Measurements from ENCODE around the gene DPY19L2. TPM values are rescaled to one million over a fixed set of nuclear protein-coding genes. Genes with fewer than 3 reads are reported as not detected.
"Not testable (repeated sequence)": the region's sequence is repeated elsewhere in the genome, so short reads cannot be mapped to it uniquely, and the experiment has no call there.

The DPY19L2 gene
- total and polyA plus RNA-seq, 2 of the 4 experiments (the other 2 are of a cell fraction) = 0.90 to 1.6 TPM

DNA sequence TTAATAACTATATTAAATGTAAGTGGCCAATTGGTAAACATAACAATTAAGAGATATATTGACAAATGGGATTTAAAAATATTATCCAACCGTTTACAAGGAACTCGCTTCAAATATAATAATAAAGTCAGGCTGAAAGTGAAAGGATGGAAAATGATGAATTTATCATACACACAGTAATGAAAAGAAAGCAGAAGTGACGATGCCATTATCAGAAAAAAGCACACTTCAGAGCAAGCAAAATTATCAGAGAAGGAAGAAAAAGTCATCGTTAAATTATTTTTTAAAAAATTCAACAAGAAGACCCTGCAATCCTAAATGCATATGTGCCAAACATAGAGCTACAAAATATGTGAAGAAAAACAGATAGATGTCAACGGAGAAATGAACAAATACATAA is 13.8 kb downstream of the DPY19L2 start:
- H2BK120ac ChIP-seq (ENCODE audit: low read depth, low read length); H2BK5ac ChIP-seq (ENCODE audit: low read depth, low read length, poor library complexity, severe bottlenecking); dilution Hi-C loops (cut with HindIII; ENCODE audit: low sequenced_read_pairs, unreplicated experiment); BruUV-seq (replicated peaks); H3K79me1 ChIP-seq (ENCODE audit: low read depth in 1 of 2, low read length in 2 of 2); H3K4me1 ChIP-seq (ENCODE audit: control insufficient read depth, insufficient read depth, low read length); H2AK5ac ChIP-seq (ENCODE audit: low read depth, low read length); H3K36me3 ChIP-seq (ENCODE audit: control insufficient read depth, insufficient read depth, low read length); H2AK9ac ChIP-seq (replicated peaks; ENCODE audit: low read depth, low read length, poor library complexity); H4K20me1 ChIP-seq (ENCODE audit: insufficient read depth, low read length); H2BK15ac ChIP-seq (ENCODE audit: low read depth, low read length); H3K9me1 ChIP-seq (ENCODE audit: insufficient read depth, low read length); H3K27me3 ChIP-seq (ENCODE audit: control insufficient read depth, insufficient read depth, low read length); CTCF ChIA-PET; H3K4me2 ChIP-seq (ENCODE audit: low read depth, low read length); H3K4ac ChIP-seq (ENCODE audit: low read depth, low read length); H3K9me3 ChIP-seq (ENCODE audit: control insufficient read depth, insufficient read depth, low read length); ATAC-seq (ENCODE audit: low read depth); in situ Hi-C loops (cut with MboI; ENCODE audit: low sequenced_read_pairs); intact Hi-C loops (cut with micrococcal nuclease); H4K5ac ChIP-seq (ENCODE audit: low read depth, low read length); H3K14ac ChIP-seq (replicated peaks; ENCODE audit: low read depth, low read length); H3K4me3 ChIP-seq (ENCODE audit: insufficient read depth, low read depth, low read length); H4K91ac ChIP-seq (ENCODE audit: insufficient read depth, low read depth, low read length); H3K23ac ChIP-seq (ENCODE audit: low read depth, low read length); H3K18ac ChIP-seq (ENCODE audit: low read depth, low read length); H3K27ac ChIP-seq (ENCODE audit: insufficient read depth, low read length); H3K56ac ChIP-seq (ENCODE audit: extremely low read depth, insufficient read depth, low read length); H3K9ac ChIP-seq (ENCODE audit: low read depth, low read length); H2AFZ ChIP-seq (replicated peaks; ENCODE audit: low read length, poor library complexity); H2BK20ac ChIP-seq (ENCODE audit: low read depth, low read length); DNase-seq; H4K8ac ChIP-seq (ENCODE audit: low read depth in 2 of 2, low read length in 2 of 2): not testable (repeated sequence)
- POLR2A ChIA-PET (ENCODE audit: unreplicated experiment) = interaction anchor here (0.7 kb wide), 1 partner anchor 905 kb away, joined by 4 read pairs; no protein-coding TSS in a partner anchor
- WGBS, 2 experiments (ENCODE audit: extremely low coverage in 2 of 2, insufficient read length in 1 of 2) = no CpG with 5 or more reads among the region's 5 CpGs

DNA sequence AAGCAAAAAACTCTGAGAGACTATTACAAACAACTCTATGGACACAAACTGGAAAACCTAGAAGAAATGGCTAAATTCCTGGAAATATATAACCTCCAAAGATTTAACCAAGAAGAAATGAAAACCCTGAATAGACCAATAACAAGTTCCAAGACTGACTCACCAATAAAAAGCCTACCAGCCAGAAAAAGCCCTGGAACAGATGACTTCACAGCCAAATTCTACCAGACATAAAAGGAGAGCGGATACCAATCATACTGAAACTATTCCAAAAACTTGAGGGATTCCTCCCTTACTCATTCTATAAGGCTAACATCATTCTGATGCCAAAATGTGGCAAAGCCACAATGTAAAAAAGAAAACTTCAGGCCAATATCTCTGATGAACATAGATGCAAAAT is 18.8 kb downstream of the DPY19L2 start:
- in situ Hi-C loops (cut with MboI; ENCODE audit: low sequenced_read_pairs); H2AK9ac ChIP-seq (replicated peaks; ENCODE audit: low read depth, low read length, poor library complexity); H2BK120ac ChIP-seq (ENCODE audit: low read depth, low read length); H3K79me1 ChIP-seq (ENCODE audit: low read depth in 1 of 2, low read length in 2 of 2); H3K4me3 ChIP-seq (ENCODE audit: insufficient read depth, low read depth, low read length); H3K9me1 ChIP-seq (ENCODE audit: insufficient read depth, low read length); H3K4me1 ChIP-seq (ENCODE audit: control insufficient read depth, insufficient read depth, low read length); H2BK20ac ChIP-seq (ENCODE audit: low read depth, low read length); intact Hi-C loops (cut with micrococcal nuclease); H4K8ac ChIP-seq (ENCODE audit: low read depth in 2 of 2, low read length in 2 of 2); H4K20me1 ChIP-seq (ENCODE audit: insufficient read depth, low read length); BruUV-seq (replicated peaks); H3K4ac ChIP-seq (ENCODE audit: low read depth, low read length); CTCF ChIA-PET; H3K27me3 ChIP-seq (ENCODE audit: control insufficient read depth, insufficient read depth, low read length); H3K56ac ChIP-seq (ENCODE audit: extremely low read depth, insufficient read depth, low read length); H3K4me2 ChIP-seq (ENCODE audit: low read depth, low read length); H2BK5ac ChIP-seq (ENCODE audit: low read depth, low read length, poor library complexity, severe bottlenecking); H3K9me3 ChIP-seq (ENCODE audit: control insufficient read depth, insufficient read depth, low read length); H3K23ac ChIP-seq (ENCODE audit: low read depth, low read length); H3K27ac ChIP-seq (ENCODE audit: insufficient read depth, low read length); POLR2A ChIA-PET (ENCODE audit: unreplicated experiment); H4K91ac ChIP-seq (ENCODE audit: insufficient read depth, low read depth, low read length); H3K14ac ChIP-seq (replicated peaks; ENCODE audit: low read depth, low read length); H3K18ac ChIP-seq (ENCODE audit: low read depth, low read length); H2AFZ ChIP-seq (replicated peaks; ENCODE audit: low read length, poor library complexity); H3K9ac ChIP-seq (ENCODE audit: low read depth, low read length); H2AK5ac ChIP-seq (ENCODE audit: low read depth, low read length); dilution Hi-C loops (cut with HindIII; ENCODE audit: low sequenced_read_pairs, unreplicated experiment); H4K5ac ChIP-seq (ENCODE audit: low read depth, low read length); H2BK15ac ChIP-seq (ENCODE audit: low read depth, low read length); H3K36me3 ChIP-seq (ENCODE audit: control insufficient read depth, insufficient read depth, low read length): not testable (repeated sequence)
- no CpG with 5 or more reads among the region's 1 CpG for WGBS, 2 experiments (ENCODE audit: extremely low coverage in 2 of 2, insufficient read length in 1 of 2)
- DNase-seq (peak; percentile 66), ATAC-seq (ENCODE audit: low read depth) (peak; percentile 95)
